Measurements from ENCODE around the gene NBPF9. TPM values are rescaled to one million over a fixed set of nuclear protein-coding genes. Genes with fewer than 3 reads are reported as not detected.
"Not testable (repeated sequence)": the region's sequence is repeated elsewhere in the genome, so short reads cannot be mapped to it uniquely, and the experiment has no call there.

Gene NBPF9
- 10 to 100 TPM in 1 of 2 donors, 1 to 10 TPM in 1; 4.5 to 27.3 TPM for total RNA-seq
- 10 to 100 TPM in 1 of 2 donors, 1 to 10 TPM in 1; 8.0 to 13.5 TPM for polyA plus RNA-seq

GRCh38 chr1:149103109-149104081 lies at the start of gene NBPF9:
NBPF9 (minus strand) TSS chr1:149103551; CDS start chr1:149082139, 21,412 bp downstream.
- peak; percentile 33 for DNase-seq (ENCODE audit: low spot score)
- under 1% methylated on average over 43 of the region's 85 CpGs for WGBS
- peak within 1 kb of the TSS in 1 of 3 donors; percentile 43 for H3K4me3 ChIP-seq (ENCODE audit: low read depth in 1 of 3, low read length in 3 of 3)
- not testable (repeated sequence) for H3K36me3 ChIP-seq (ENCODE audit: control insufficient read depth in 4 of 4, insufficient read depth in 3 of 4, low read depth in 1 of 4, low read length in 3 of 4); H3K9me3 ChIP-seq (ENCODE audit: control insufficient read depth in 4 of 4, low read length in 3 of 4); H3K27me3 ChIP-seq (ENCODE audit: control insufficient read depth in 4 of 4, insufficient read depth in 4 of 4, low read length in 3 of 4); H3K4me1 ChIP-seq (ENCODE audit: control insufficient read depth in 4 of 4, insufficient read depth in 4 of 4, low read length in 3 of 4); H3K27ac ChIP-seq (ENCODE audit: low read depth in 1 of 2, low read length in 2 of 2); H3K9ac ChIP-seq (ENCODE audit: low read depth in 1 of 2, low read length in 2 of 2)
- TF ChIP-seq RAD21 (IDR thresholded peaks at IDR 0.05) (peak in 1 of 2 donors; percentile 10), YY1 (IDR thresholded peaks at IDR 0.05) (peak; percentile 26)

- H3K4me3 ChIP-seq (ENCODE audit: low read depth in 1 of 3, low read length in 3 of 3); DNase-seq (ENCODE audit: low spot score); H3K27me3 ChIP-seq (ENCODE audit: control insufficient read depth in 4 of 4, insufficient read depth in 4 of 4, low read length in 3 of 4); H3K4me1 ChIP-seq (ENCODE audit: control insufficient read depth in 4 of 4, insufficient read depth in 4 of 4, low read length in 3 of 4); H3K9ac ChIP-seq (ENCODE audit: low read depth in 1 of 2, low read length in 2 of 2); H3K9me3 ChIP-seq (ENCODE audit: control insufficient read depth in 4 of 4, low read length in 3 of 4); H3K27ac ChIP-seq (ENCODE audit: low read depth in 1 of 2, low read length in 2 of 2); H3K36me3 ChIP-seq (ENCODE audit: control insufficient read depth in 4 of 4, insufficient read depth in 3 of 4, low read depth in 1 of 4, low read length in 3 of 4): not testable (repeated sequence)
- WGBS: 89% methylated on average over 4 of the region's 4 CpGs
These were observed 46.6 kb upstream of the NBPF9 start for GRCh38 chr1:149149909-149150308.

- not testable (repeated sequence) for H3K27ac ChIP-seq (ENCODE audit: low read depth in 1 of 2, low read length in 2 of 2); DNase-seq (ENCODE audit: low spot score); H3K4me3 ChIP-seq (ENCODE audit: low read depth in 1 of 3, low read length in 3 of 3); H3K9ac ChIP-seq (ENCODE audit: low read depth in 1 of 2, low read length in 2 of 2); H3K36me3 ChIP-seq (ENCODE audit: control insufficient read depth in 4 of 4, insufficient read depth in 3 of 4, low read depth in 1 of 4, low read length in 3 of 4); H3K9me3 ChIP-seq (ENCODE audit: control insufficient read depth in 4 of 4, low read length in 3 of 4); H3K4me1 ChIP-seq (ENCODE audit: control insufficient read depth in 4 of 4, insufficient read depth in 4 of 4, low read length in 3 of 4); H3K27me3 ChIP-seq (ENCODE audit: control insufficient read depth in 4 of 4, insufficient read depth in 4 of 4, low read length in 3 of 4)
- 92% methylated on average over 2 of the region's 2 CpGs for WGBS
These were observed 34.2 kb upstream of the NBPF9 start for GRCh38 chr1:149137585-149137984.

- not testable (repeated sequence) for H3K27ac ChIP-seq (ENCODE audit: low read depth in 1 of 2, low read length in 2 of 2); H3K9ac ChIP-seq (ENCODE audit: low read depth in 1 of 2, low read length in 2 of 2); H3K9me3 ChIP-seq (ENCODE audit: control insufficient read depth in 4 of 4, low read length in 3 of 4); DNase-seq (ENCODE audit: low spot score); H3K36me3 ChIP-seq (ENCODE audit: control insufficient read depth in 4 of 4, insufficient read depth in 3 of 4, low read depth in 1 of 4, low read length in 3 of 4); H3K4me3 ChIP-seq (ENCODE audit: low read depth in 1 of 3, low read length in 3 of 3); H3K27me3 ChIP-seq (ENCODE audit: control insufficient read depth in 4 of 4, insufficient read depth in 4 of 4, low read length in 3 of 4); H3K4me1 ChIP-seq (ENCODE audit: control insufficient read depth in 4 of 4, insufficient read depth in 4 of 4, low read length in 3 of 4)
- WGBS: 95% methylated on average over 7 of the region's 7 CpGs
These were observed 27.6 kb upstream of the NBPF9 start for GRCh38 chr1:149130938-149131337.

- not testable (repeated sequence) for H3K4me1 ChIP-seq (ENCODE audit: control insufficient read depth in 4 of 4, insufficient read depth in 4 of 4, low read length in 3 of 4); DNase-seq (ENCODE audit: low spot score); H3K27ac ChIP-seq (ENCODE audit: low read depth in 1 of 2, low read length in 2 of 2); H3K36me3 ChIP-seq (ENCODE audit: control insufficient read depth in 4 of 4, insufficient read depth in 3 of 4, low read depth in 1 of 4, low read length in 3 of 4); H3K9me3 ChIP-seq (ENCODE audit: control insufficient read depth in 4 of 4, low read length in 3 of 4); H3K4me3 ChIP-seq (ENCODE audit: low read depth in 1 of 3, low read length in 3 of 3); H3K27me3 ChIP-seq (ENCODE audit: control insufficient read depth in 4 of 4, insufficient read depth in 4 of 4, low read length in 3 of 4); H3K9ac ChIP-seq (ENCODE audit: low read depth in 1 of 2, low read length in 2 of 2)
- WGBS: no CpG with 5 or more reads among the region's 17 CpGs
These were observed 25.9 kb upstream of the NBPF9 start for GRCh38 chr1:149129245-149129644.

GRCh38 chr1:149126555-149127145 lies 23.3 kb upstream of the NBPF9 start:
- H3K9me3 ChIP-seq (ENCODE audit: control insufficient read depth in 4 of 4, low read length in 3 of 4): not testable (repeated sequence)

GRCh38 chr1:149123948-149124926 lies 20.9 kb upstream of the NBPF9 start:
- H3K36me3 ChIP-seq (ENCODE audit: control insufficient read depth in 4 of 4, insufficient read depth in 3 of 4, low read depth in 1 of 4, low read length in 3 of 4); H3K4me3 ChIP-seq (ENCODE audit: low read depth in 1 of 3, low read length in 3 of 3); H3K9ac ChIP-seq (ENCODE audit: low read depth in 1 of 2, low read length in 2 of 2); H3K27ac ChIP-seq (ENCODE audit: low read depth in 1 of 2, low read length in 2 of 2); DNase-seq (ENCODE audit: low spot score); H3K4me1 ChIP-seq (ENCODE audit: control insufficient read depth in 4 of 4, insufficient read depth in 4 of 4, low read length in 3 of 4); H3K9me3 ChIP-seq (ENCODE audit: control insufficient read depth in 4 of 4, low read length in 3 of 4); H3K27me3 ChIP-seq (ENCODE audit: control insufficient read depth in 4 of 4, insufficient read depth in 4 of 4, low read length in 3 of 4): not testable (repeated sequence)
- 10% methylated on average over 10 of the region's 15 CpGs for WGBS

More at GRCh38 chr1:149126555-149127145, 23.3 kb upstream of the NBPF9 start:
- H3K4me1 ChIP-seq (ENCODE audit: control insufficient read depth in 4 of 4, insufficient read depth in 4 of 4, low read length in 3 of 4); H3K27ac ChIP-seq (ENCODE audit: low read depth in 1 of 2, low read length in 2 of 2); H3K36me3 ChIP-seq (ENCODE audit: control insufficient read depth in 4 of 4, insufficient read depth in 3 of 4, low read depth in 1 of 4, low read length in 3 of 4); H3K27me3 ChIP-seq (ENCODE audit: control insufficient read depth in 4 of 4, insufficient read depth in 4 of 4, low read length in 3 of 4); H3K9ac ChIP-seq (ENCODE audit: low read depth in 1 of 2, low read length in 2 of 2); H3K4me3 ChIP-seq (ENCODE audit: low read depth in 1 of 3, low read length in 3 of 3); DNase-seq (ENCODE audit: low spot score): not testable (repeated sequence)
- WGBS: 79% methylated on average over 5 of the region's 6 CpGs
